GM18873 (cell line): ENCODE data around the gene MUC15.

ENCODE experiments used
- ATAC-seq: cut with Tn5 transposase; IDR thresholded peaks from one replicate; pipeline ENCODE4 v1.9.1; 2021; ENCODE audit warnings: mild to moderate bottlenecking, moderate library complexity, moderate number of reproducible peaks; ENCODE audit not compliant: unreplicated experiment, low FRiP score

The MUC15 gene

GRCh38 chr11:26578998-26579661, 7.1 kb upstream of the MUC15 start:
- no peak for ATAC-seq

GRCh38 chr11:26575946-26576345, 3.9 kb upstream of the MUC15 start:
- ATAC-seq: no peak

GRCh38 chr11:26573896-26574295, 1.8 kb upstream of the MUC15 start:
- ATAC-seq: no peak

GRCh38 chr11:26572770-26573402, 823 bp upstream of the MUC15 start:
- ATAC-seq: no peak

- no peak for ATAC-seq
These were observed 2.4 kb downstream of the MUC15 start for GRCh38 chr11:26569646-26570045.

- no peak for ATAC-seq
These were observed 13.9 kb downstream of the MUC15 start for GRCh38 chr11:26558190-26558589.

- no peak for ATAC-seq
These were observed 14.4 kb downstream of the MUC15 start for GRCh38 chr11:26557666-26558065.

- ATAC-seq: no peak
These were observed 15.5 kb downstream of the MUC15 start for GRCh38 chr11:26556582-26556981.

GRCh38 chr11:26554455-26554854, 17.6 kb downstream of the MUC15 start:
- ATAC-seq: no peak

- no peak for ATAC-seq
These were observed 18.9 kb downstream of the MUC15 start for GRCh38 chr11:26553182-26553581.

GRCh38 chr11:26551186-26551801, 20.8 kb downstream of the MUC15 start:
- ATAC-seq: no peak

- no peak for ATAC-seq
These were observed 22.0 kb downstream of the MUC15 start for GRCh38 chr11:26550022-26550421.

- ATAC-seq: no peak
These were observed 22.9 kb downstream of the MUC15 start for GRCh38 chr11:26549176-26549575.

- ATAC-seq: no peak
These were observed 30.2 kb downstream of the MUC15 start for GRCh38 chr11:26541870-26542269.

GRCh38 chr11:26539517-26539916, 32.5 kb downstream of the MUC15 start:
- ATAC-seq: no peak

GRCh38 chr11:26537341-26537740, 34.7 kb downstream of the MUC15 start:
- no peak for ATAC-seq

GRCh38 chr11:26527685-26528084, 44.4 kb downstream of the MUC15 start:
- ATAC-seq: no peak

GRCh38 chr11:26522912-26523610, 49.0 kb downstream of the MUC15 start:
- no peak for ATAC-seq

GRCh38 chr11:26519469-26519868, 52.6 kb downstream of the MUC15 start:
- no peak for ATAC-seq

- no peak for ATAC-seq
These were observed 59.9 kb downstream of the MUC15 start for GRCh38 chr11:26512196-26512595.

- ATAC-seq: no peak
These were observed 61.3 kb downstream of the MUC15 start for GRCh38 chr11:26510756-26511155.
